Hepatocyte (in vitro differentiated cells): ENCODE measurements around the gene COL5A2.

Experiments
- EZH2 ChIP-seq: fragments of 200-600 bp; sonication (generic); IDR thresholded peaks from 2 replicates; pipeline ENCODE4 v1.6.1; 2016; ENCODE audit warnings: antibody characterized with exemption, mild to moderate bottlenecking, borderline replicate concordance
- TF ChIP-seq, protein P1 (sequence below): fragments of 200-600 bp; sonication (generic); IDR thresholded peaks from 2 replicates; pipeline ENCODE4 v1.5.1; 2016; ENCODE audit warnings: antibody characterized with exemption, mild to moderate bottlenecking; ENCODE audit not compliant: poor library complexity

DNA sequence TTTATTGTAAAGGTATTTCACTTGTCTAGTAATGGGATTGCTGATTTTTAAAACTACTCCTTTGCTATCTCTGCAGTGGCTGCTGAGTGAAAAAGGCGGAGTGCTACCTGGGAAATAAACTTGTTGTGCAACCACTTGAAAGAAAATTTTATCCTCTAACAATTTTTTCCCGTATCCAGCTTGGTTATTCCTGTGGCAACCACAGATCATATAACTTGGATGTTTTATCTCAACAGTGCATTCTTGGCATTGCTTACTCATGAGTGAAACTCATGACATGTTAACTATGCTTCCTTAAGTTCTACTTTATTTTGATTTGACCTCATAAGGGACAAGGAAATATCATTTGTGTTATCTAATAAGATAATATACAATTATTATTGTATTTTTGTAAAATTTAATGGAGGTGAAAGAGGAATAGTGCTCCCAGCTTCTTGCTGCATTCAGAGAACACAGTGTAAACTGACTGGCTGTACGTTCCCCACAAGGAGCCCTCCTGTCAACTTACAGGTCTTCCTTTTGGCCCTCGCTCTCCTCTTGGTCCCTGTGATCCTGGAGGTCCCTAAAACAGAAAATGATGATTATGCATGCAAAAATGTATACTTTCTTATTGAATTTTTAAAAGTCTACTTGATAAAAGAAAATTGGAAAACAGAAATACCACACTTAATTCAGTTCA, 82.7 kb downstream of the COL5A2 start:
- TF ChIP-seq, protein P1, sequence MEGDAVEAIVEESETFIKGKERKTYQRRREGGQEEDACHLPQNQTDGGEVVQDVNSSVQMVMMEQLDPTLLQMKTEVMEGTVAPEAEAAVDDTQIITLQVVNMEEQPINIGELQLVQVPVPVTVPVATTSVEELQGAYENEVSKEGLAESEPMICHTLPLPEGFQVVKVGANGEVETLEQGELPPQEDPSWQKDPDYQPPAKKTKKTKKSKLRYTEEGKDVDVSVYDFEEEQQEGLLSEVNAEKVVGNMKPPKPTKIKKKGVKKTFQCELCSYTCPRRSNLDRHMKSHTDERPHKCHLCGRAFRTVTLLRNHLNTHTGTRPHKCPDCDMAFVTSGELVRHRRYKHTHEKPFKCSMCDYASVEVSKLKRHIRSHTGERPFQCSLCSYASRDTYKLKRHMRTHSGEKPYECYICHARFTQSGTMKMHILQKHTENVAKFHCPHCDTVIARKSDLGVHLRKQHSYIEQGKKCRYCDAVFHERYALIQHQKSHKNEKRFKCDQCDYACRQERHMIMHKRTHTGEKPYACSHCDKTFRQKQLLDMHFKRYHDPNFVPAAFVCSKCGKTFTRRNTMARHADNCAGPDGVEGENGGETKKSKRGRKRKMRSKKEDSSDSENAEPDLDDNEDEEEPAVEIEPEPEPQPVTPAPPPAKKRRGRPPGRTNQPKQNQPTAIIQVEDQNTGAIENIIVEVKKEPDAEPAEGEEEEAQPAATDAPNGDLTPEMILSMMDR = no peak
- TF ChIP-seq EZH2 = no peak
